CD4-positive, CD25-positive, alpha-beta regulatory T cell (primary cell): ENCODE data around the gene HOXC10. TPM values are rescaled to one million over a fixed set of nuclear protein-coding genes. Genes with fewer than 3 reads are reported as not detected.

Experiments
- ATAC-seq, 2 donors: fragments of 150-1000 bp; cut with Tn5 transposase; one replicate each; pipeline ENCODE4 v1.10.0; 2021; ENCODE audit warnings: low read depth in 2 of 2, moderate number of reproducible peaks in 2 of 2, moderate library complexity in 1 of 2
- DNase-seq, 3 donors: peaks; one replicate each; pipeline versions ENCODE4 v3.0.0 to v3.0.0-alpha.2; 2012 to 2022; ENCODE audit warnings: mixed read lengths in 1 of 3
- H3K27ac ChIP-seq: one replicate; pipeline ENCODE4 v1.7.0; 2013; ENCODE audit warnings: mild to moderate bottlenecking, low read length; ENCODE audit not compliant: insufficient read depth, poor library complexity, severe bottlenecking
- H3K27me3 ChIP-seq: one replicate; pipeline ENCODE4 v1.7.0; 2013; ENCODE audit warnings: low read length; ENCODE audit not compliant: control insufficient read depth, insufficient read depth
- H3K36me3 ChIP-seq: one replicate; pipeline ENCODE4 v1.7.0; 2013; ENCODE audit warnings: mild to moderate bottlenecking, low read length, moderate library complexity; ENCODE audit not compliant: control insufficient read depth, insufficient read depth
- H3K4me1 ChIP-seq: 2 replicates; pipeline ENCODE4 v1.7.0; 2013; ENCODE audit warnings: mild to moderate bottlenecking, low read length; ENCODE audit not compliant: insufficient read depth, control insufficient read depth, poor library complexity, severe bottlenecking
- H3K4me3 ChIP-seq: one replicate; pipeline ENCODE4 v1.7.0; 2013; ENCODE audit warnings: low read depth, mild to moderate bottlenecking, low read length, moderate library complexity
- H3K9me3 ChIP-seq, 2 experiments: 1 replicate in 1 of 2; 2 replicates in 1 of 2; pipeline ENCODE4 v1.7.0; 2013; ENCODE audit warnings: low read length in 2 of 2, mild to moderate bottlenecking in 1 of 2, moderate library complexity in 1 of 2; ENCODE audit not compliant: control insufficient read depth in 2 of 2
- H3K27ac Mint-ChIP-seq, 3 donors: one replicate each; pipeline ENCODE4 v1.8.0; 2020 to 2022; ENCODE audit warnings: mild to moderate bottlenecking in 3 of 3, mixed read lengths in 3 of 3, moderate library complexity in 2 of 3
- H3K27me3 Mint-ChIP-seq: one replicate; pipeline ENCODE4 v1.8.0; 2022; ENCODE audit warnings: mild to moderate bottlenecking, mixed read lengths
- H3K36me3 Mint-ChIP-seq: one replicate; pipeline ENCODE4 v1.8.0; 2020; ENCODE audit warnings: mixed read lengths
- H3K4me1 Mint-ChIP-seq, 4 donors: one replicate each; pipeline ENCODE4 v1.8.0; 2020 to 2022; ENCODE audit warnings: mixed read lengths in 4 of 4, mild to moderate bottlenecking in 1 of 4
- H3K4me3 Mint-ChIP-seq, 4 donors: one replicate each; pipeline ENCODE4 v1.8.0; 2020 to 2022; ENCODE audit warnings: mild to moderate bottlenecking in 4 of 4, mixed read lengths in 4 of 4, moderate library complexity in 3 of 4
- H3K9me3 Mint-ChIP-seq, 7 donors: one replicate each; pipeline ENCODE4 v1.8.0; 2020 to 2022; ENCODE audit warnings: mixed read lengths in 7 of 7, mild to moderate bottlenecking in 3 of 7, moderate library complexity in 2 of 7
- polyA plus RNA-seq, 4 donors: library from polyadenylated mRNA; unstranded; fragments of 300-500 nt; fragmentation: Illumina TruSeq; gene quantifications; one replicate each; pipeline ENCODE4 v1.2.3, GENCODE V29; 2021
- total RNA-seq: library from RNA; stranded (reverse); gene quantifications from one replicate; pipeline ENCODE4 v1.2.3, GENCODE V29; 2022

HOXC10 gene
- total and polyA plus RNA-seq, 5 donors from 2014 or later: not detected

DNA sequence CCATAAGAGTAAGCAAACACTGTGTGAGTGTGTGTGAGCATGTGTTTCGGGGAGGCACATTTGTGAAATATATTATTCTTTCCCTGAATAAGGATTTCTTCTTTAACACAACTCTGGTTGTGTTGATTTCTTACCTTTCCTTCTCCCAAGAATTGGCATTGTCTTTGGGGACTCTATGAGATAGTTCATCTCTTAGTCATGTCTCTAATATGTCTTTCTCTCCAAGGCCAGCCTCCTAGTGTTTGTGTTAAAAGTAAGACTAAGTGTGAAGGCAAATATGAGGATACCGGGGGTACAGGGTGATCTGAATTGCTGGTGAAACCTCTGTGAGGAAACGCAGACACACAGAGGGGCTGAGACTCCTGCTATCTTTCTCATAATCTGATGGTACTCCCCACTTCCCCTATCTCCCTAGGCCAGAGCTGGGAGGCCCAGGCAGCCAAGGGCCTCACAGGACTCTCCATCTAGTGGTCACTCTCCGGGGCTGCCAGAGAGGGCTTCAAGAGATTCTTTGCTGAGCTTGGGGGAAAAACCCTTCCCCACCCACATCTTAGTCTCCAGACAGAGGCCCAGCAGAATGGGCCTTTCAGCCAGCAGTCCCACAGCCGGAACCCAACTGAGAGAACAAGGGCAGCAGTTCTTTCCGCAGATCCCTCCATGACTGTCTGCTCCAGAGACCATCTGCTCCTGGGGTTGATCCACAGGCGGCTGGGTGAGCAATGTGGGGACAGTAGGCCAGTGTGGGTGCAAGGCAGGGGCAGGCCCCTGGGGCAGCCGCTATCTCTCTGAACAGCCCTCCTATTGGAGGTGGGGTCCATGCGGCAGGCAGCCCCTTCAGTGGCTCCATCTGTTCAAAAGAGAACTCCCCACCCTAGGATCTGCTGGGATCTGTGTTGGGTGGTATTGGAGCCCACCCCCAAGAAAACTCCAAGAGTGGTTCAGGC is 36.0 kb upstream of the HOXC10 start:
- Histone ChIP-seq H3K36me3 (no peaks in the 10 kb centered on the region), H3K27ac (no peak overlapping the region), H3K27me3 (peaks cover 52% of the 10 kb centered on the region), H3K4me1 (peaks cover 10% of the 10 kb centered on the region), H3K4me3 (no peak overlapping the region), H3K9me3 (peaks cover 0 to 5% of the 10 kb centered on the region in 2 experiments)
- Mint-ChIP-seq H3K27ac (no peak overlapping the region), H3K4me1 (peaks cover 0 to 23% (median 13%) of the 10 kb centered on the region in 4 donors), H3K4me3 (peak overlapping the region in 1 of 4 donors; percentile 38), H3K27me3 (peaks cover 100% of the 10 kb centered on the region), H3K9me3 (peaks cover 0 to 6% (median 0%) of the 10 kb centered on the region in 7 donors), H3K36me3 (no peaks in the 10 kb centered on the region)
- DNase-seq (no peak), ATAC-seq (no peak)

DNA sequence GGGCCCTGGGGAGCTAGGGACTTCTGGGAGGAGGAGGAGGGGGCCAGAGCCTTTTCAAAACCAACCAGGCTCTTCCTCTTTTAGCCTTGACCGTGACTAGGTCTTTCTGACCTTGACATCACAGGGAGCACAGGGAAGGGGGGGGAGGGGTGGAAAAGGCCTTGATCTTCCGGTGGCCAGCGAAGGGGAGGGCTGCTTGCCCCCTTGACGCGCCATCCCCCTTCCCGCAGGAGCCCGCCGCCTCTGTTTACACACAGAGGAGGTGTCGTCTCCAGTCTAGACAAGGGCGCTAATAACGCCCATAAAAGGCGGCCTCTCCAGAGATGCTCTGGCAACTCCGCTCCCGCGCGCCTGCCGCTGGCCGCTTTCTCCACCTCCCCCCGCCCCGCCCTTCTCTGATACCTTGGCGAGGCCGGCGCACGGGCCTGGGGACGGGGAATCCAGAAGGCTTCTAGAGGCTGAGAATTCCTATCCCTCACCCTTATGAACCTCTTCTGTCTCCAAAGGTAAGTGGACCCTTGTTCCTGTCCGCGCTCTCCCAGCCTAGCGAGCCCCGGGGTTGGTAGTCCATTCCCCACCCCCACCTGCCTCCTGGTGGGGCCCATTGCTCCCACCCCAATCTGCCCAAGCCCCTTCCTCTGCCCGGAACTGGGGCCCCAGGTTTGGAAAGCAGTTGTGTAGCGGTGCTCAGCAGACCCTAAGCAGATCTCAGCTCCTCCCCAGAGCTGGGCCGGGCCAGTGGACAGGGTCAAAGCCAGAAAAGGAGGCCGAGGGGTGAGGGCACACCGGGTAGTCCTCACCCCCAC is 35.1 kb upstream of the HOXC10 start:
- ATAC-seq (no peak), DNase-seq (no peak)
- H3K27me3 Mint-ChIP-seq: peaks cover 100% of the 10 kb centered on the region
- Histone ChIP-seq H3K9me3 (peaks cover 0 to 6% of the 10 kb centered on the region in 2 experiments), H3K4me1 (peaks cover 10% of the 10 kb centered on the region), H3K27me3 (peaks cover 48% of the 10 kb centered on the region), H3K36me3 (no peaks in the 10 kb centered on the region), H3K4me3 (no peak overlapping the region), H3K27ac (no peak overlapping the region)
- peak overlapping the region in 1 of 3 donors; percentile 83 for H3K27ac Mint-ChIP-seq
- H3K4me1 Mint-ChIP-seq: peaks cover 0 to 31% (median 16%) of the 10 kb centered on the region in 4 donors
- peaks cover 0 to 4% (median 0%) of the 10 kb centered on the region in 7 donors for H3K9me3 Mint-ChIP-seq
- no peaks in the 10 kb centered on the region for H3K36me3 Mint-ChIP-seq
- peak overlapping the region in 1 of 4 donors; percentile 28 for H3K4me3 Mint-ChIP-seq

GRCh38 chr12:53950437-53950773 is 34.5 kb upstream of the HOXC10 start:
- H3K9me3 ChIP-seq: peaks cover 0 to 6% of the 10 kb centered on the region in 2 experiments
- no peak overlapping the region for H3K27ac ChIP-seq
- no peaks in the 10 kb centered on the region for H3K36me3 ChIP-seq
- Mint-ChIP-seq H3K4me3 (peak overlapping the region in 1 of 4 donors; percentile 28), H3K27ac (peak overlapping the region in 1 of 3 donors; percentile 83), H3K4me1 (peaks cover 0 to 29% (median 13%) of the 10 kb centered on the region in 4 donors), H3K27me3 (peaks cover 95% of the 10 kb centered on the region), H3K36me3 (no peaks in the 10 kb centered on the region), H3K9me3 (peaks cover 0 to 4% (median 0%) of the 10 kb centered on the region in 7 donors)
- peaks cover 15% of the 10 kb centered on the region for H3K4me1 ChIP-seq
- no peak overlapping the region for H3K4me3 ChIP-seq
- no peak for ATAC-seq
- DNase-seq: no peak
- peaks cover 45% of the 10 kb centered on the region for H3K27me3 ChIP-seq

DNA sequence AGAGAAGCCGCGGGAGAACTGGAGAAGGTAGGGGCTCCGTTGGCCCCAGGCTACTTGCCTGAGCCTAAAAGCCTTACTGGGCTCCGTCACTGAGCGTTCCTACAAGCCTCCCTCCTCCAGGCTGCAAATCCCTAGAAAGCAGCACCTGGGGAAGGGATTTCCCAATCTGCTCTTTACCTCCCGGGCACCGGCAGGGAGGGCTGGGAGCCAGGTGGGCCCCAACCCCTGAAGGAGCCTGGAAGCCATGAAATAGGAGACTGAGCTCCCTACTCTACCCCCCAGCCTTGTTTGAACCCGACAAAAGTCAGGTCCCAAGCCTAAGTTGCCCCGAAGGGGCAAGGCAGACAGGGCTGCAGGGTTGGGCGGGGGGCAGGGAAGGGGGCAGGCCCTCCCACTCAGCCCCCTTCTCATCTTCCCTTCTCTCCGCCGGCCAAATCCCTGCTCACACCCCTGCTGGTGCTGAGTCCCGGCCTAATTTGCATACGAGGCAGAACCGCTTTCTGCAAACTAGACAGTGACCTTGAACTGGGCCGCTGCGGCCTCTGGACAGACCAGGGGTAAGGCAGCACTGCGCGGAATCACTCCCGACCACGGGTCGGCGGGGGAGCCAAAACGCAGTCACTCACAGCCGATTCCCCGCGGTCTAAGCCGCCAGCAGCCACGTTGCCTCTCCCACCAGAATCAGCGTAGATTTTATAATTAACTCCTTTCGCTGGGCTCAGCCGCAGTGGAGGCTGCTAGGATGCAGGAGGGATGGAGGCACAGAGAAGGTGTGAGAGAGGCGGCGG is 34.0 kb upstream of the HOXC10 start:
- peak overlapping the region in 1 of 3 donors; percentile 5 for H3K27ac Mint-ChIP-seq

GRCh38 chr12:53951577-53952334 is 33.2 kb upstream of the HOXC10 start:
- peaks cover 0 to 6% of the 10 kb centered on the region in 2 experiments for H3K9me3 ChIP-seq
- no peak overlapping the region for H3K27ac ChIP-seq
- H3K36me3 ChIP-seq: no peaks in the 10 kb centered on the region
- Mint-ChIP-seq H3K27ac (peak overlapping the region in 1 of 3 donors; percentile 38), H3K4me1 (peaks cover 0 to 40% (median 18%) of the 10 kb centered on the region in 4 donors), H3K4me3 (peak overlapping the region in 1 of 4 donors; percentile 7), H3K27me3 (peaks cover 95% of the 10 kb centered on the region), H3K36me3 (no peaks in the 10 kb centered on the region), H3K9me3 (peaks cover 0 to 3% (median 0%) of the 10 kb centered on the region in 7 donors)
- DNase-seq (no peak), ATAC-seq (no peak)
- H3K4me1 ChIP-seq: peaks cover 21% of the 10 kb centered on the region
- H3K4me3 ChIP-seq: no peak overlapping the region
- H3K27me3 ChIP-seq: peaks cover 46% of the 10 kb centered on the region

More for the DNA sequence above, 34.0 kb upstream of the HOXC10 start:
- H3K36me3 Mint-ChIP-seq: no peaks in the 10 kb centered on the region
- no peak for ATAC-seq
- Histone ChIP-seq H3K4me3 (no peak overlapping the region), H3K36me3 (no peaks in the 10 kb centered on the region), H3K9me3 (peaks cover 0 to 6% of the 10 kb centered on the region in 2 experiments), H3K27me3 (peaks cover 45% of the 10 kb centered on the region), H3K27ac (no peak overlapping the region), H3K4me1 (peaks cover 17% of the 10 kb centered on the region)
- peaks cover 95% of the 10 kb centered on the region for H3K27me3 Mint-ChIP-seq
- no peak for DNase-seq
- H3K4me1 Mint-ChIP-seq: peaks cover 0 to 32% (median 16%) of the 10 kb centered on the region in 4 donors
- H3K4me3 Mint-ChIP-seq: peak overlapping the region in 1 of 4 donors; percentile 7
- peaks cover 0 to 4% (median 0%) of the 10 kb centered on the region in 7 donors for H3K9me3 Mint-ChIP-seq

- H3K36me3 Mint-ChIP-seq: no peaks in the 10 kb centered on the region
- peaks cover 0 to 3% (median 0%) of the 10 kb centered on the region in 7 donors for H3K9me3 Mint-ChIP-seq
- ATAC-seq: no peak
- Histone ChIP-seq H3K4me3 (no peak overlapping the region), H3K36me3 (no peaks in the 10 kb centered on the region), H3K27me3 (peaks cover 50% of the 10 kb centered on the region), H3K4me1 (peaks cover 25% of the 10 kb centered on the region), H3K27ac (no peak overlapping the region), H3K9me3 (peaks cover 0 to 6% of the 10 kb centered on the region in 2 experiments)
- peak overlapping the region in 1 of 3 donors; percentile 38 for H3K27ac Mint-ChIP-seq
- DNase-seq: no peak
- no peak overlapping the region for H3K4me3 Mint-ChIP-seq
- peaks cover 95% of the 10 kb centered on the region for H3K27me3 Mint-ChIP-seq
- peaks cover 0 to 45% (median 18%) of the 10 kb centered on the region in 4 donors for H3K4me1 Mint-ChIP-seq
Observed at GRCh38 chr12:53952335-53952694, 32.6 kb upstream of the HOXC10 start.
